T47D (cell line): ENCODE results near the gene CDV3.
"Not testable (repeated sequence)": the region's sequence is repeated elsewhere in the genome, so short reads cannot be mapped to it uniquely, and the experiment has no call there.

ENCODE experiments used
- DNase-seq, 2 experiments: peaks; one replicate each; pipeline versions ENCODE4 v3.0.0 to v3.0.0-alpha.2; 2011 to 2012; ENCODE audit warnings: low read depth in 1 of 2, low spot score in 1 of 2
- JUND ChIP-seq: IDR thresholded peaks from 2 replicates; pipeline ENCODE4 v1.6.1; 2012; ENCODE audit warnings: low read depth
- in situ Hi-C: cut with HindIII; loops from 2 replicates; pipeline ENCODE4 v1.10.0; 2016; ENCODE audit warnings: low sequenced_read_pairs, low pct_unique_long_range_greater_than_20kb

Gene CDV3

GRCh38 chr3:133573629-133574194, at the start of gene CDV3:
CDV3 (plus strand) TSS chr3:133573686; CDS start chr3:133574045, 359 bp downstream.
- in situ Hi-C loops = no loop called here
- no peak for DNase-seq
- no peak for TF ChIP-seq JUND

GRCh38 chr3:133523758-133524157, 49.7 kb upstream of the CDV3 start:
- in situ Hi-C loops, DNase-seq: not testable (repeated sequence)

- in situ Hi-C loops = no loop called here
- no peak for DNase-seq
- no peak for TF ChIP-seq JUND
Measured at GRCh38 chr3:133525435-133525834, 48.1 kb upstream of the CDV3 start.

- no peak for DNase-seq
- in situ Hi-C loops = no loop called here
Measured at GRCh38 chr3:133527081-133527715, 46.3 kb upstream of the CDV3 start.

GRCh38 chr3:133529809-133530208, 43.7 kb upstream of the CDV3 start:
- in situ Hi-C loops = no loop called here
- no peak for TF ChIP-seq JUND
- no peak for DNase-seq

More at GRCh38 chr3:133527081-133527715, 46.3 kb upstream of the CDV3 start:
- no peak for TF ChIP-seq JUND

- in situ Hi-C loops = no loop called here
- DNase-seq = no peak
- TF ChIP-seq JUND = no peak
Measured at GRCh38 chr3:133531981-133532380, 41.5 kb upstream of the CDV3 start.

- in situ Hi-C loops = no loop called here
- no peak for DNase-seq
- TF ChIP-seq JUND = no peak
Measured at GRCh38 chr3:133532951-133533350, 40.5 kb upstream of the CDV3 start.

GRCh38 chr3:133535971-133536881, 37.3 kb upstream of the CDV3 start:
- in situ Hi-C loops = no loop called here

GRCh38 chr3:133537131-133537530, 36.4 kb upstream of the CDV3 start:
- DNase-seq, in situ Hi-C loops: not testable (repeated sequence)

More at GRCh38 chr3:133535971-133536881, 37.3 kb upstream of the CDV3 start:
- no peak for DNase-seq
- TF ChIP-seq JUND = no peak

GRCh38 chr3:133538154-133538553, 35.3 kb upstream of the CDV3 start:
- no peak for TF ChIP-seq JUND
- in situ Hi-C loops = no loop called here
- DNase-seq = no peak

- in situ Hi-C loops = no loop called here
- DNase-seq = no peak
- TF ChIP-seq JUND = no peak
Measured at GRCh38 chr3:133540896-133541674, 32.4 kb upstream of the CDV3 start.

- no peak for DNase-seq
- in situ Hi-C loops = no loop called here
- no peak for TF ChIP-seq JUND
Measured at GRCh38 chr3:133542871-133543270, 30.6 kb upstream of the CDV3 start.

GRCh38 chr3:133544983-133545382, 28.5 kb upstream of the CDV3 start:
- in situ Hi-C loops, DNase-seq: not testable (repeated sequence)
